ENCODE results near the gene ACP1.

DNA sequence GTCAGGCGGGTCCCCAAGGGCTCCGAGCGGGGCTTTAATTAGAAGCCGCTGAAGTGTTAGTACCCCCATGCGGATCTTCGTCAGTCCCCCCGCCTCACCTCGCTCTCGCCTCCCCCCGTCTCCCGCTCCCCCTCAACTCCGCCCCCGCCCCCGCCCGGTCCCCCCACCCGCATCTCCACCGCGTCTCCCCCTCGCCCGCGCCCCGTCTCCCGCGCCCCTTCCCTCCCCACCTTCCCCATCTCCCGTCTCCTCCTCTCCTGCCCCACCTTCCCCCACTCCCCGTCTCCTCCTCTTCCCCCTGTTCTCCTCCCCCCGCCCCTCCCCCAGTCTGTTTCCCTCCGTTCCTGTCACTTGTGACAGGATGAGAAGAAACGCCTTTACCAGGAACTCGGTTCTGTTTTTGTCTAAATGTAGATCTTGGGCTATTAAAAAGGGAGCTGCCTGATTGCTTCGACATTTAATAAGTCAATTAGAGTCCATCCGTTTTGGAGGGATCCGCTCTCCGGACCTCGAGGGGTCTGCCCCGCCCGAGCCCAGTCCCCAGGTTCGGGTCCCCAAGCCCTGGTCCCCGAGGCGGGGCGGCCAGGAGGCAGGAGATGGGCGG is 24.1 kb downstream of the ACP1 start:
- no peak for TF ChIP-seq E2F4 (IDR thresholded peaks at IDR 0.05; ENCODE audit: low read depth, low read length)
- TF ChIP-seq POLR2A (IDR thresholded peaks at IDR 0.05; ENCODE audit: low read depth, low read length): no peak
